ACHN (cell line): ENCODE data around the gene CADPS2.

ENCODE experiments used
- DNase-seq: peaks from one replicate; pipeline ENCODE4 v3.0.0-alpha.2; 2015
- in situ Hi-C: cut with HindIII; loops from 2 replicates; pipeline ENCODE4 v1.10.0; 2017; ENCODE audit warnings: low sequenced_read_pairs, low pct_ligation_motif_present, low pct_unique_long_range_greater_than_20kb

Gene CADPS2

GRCh38 chr7:122886357-122887081 is at the start of gene CADPS2:
Gene CADPS2, minus strand, starts transcription at chr7:122886460. Its CDS starts 123 bp downstream, at chr7:122886337.
- in situ Hi-C loops = no loop called here
- peak; percentile 98 for DNase-seq

- DNase-seq = no peak
- in situ Hi-C loops = no loop called here
Measured at GRCh38 chr7:122935620-122936019, 49.4 kb upstream of the CADPS2 start.

- no peak for DNase-seq
- in situ Hi-C loops = no loop called here
Measured at GRCh38 chr7:122919643-122920181, 33.5 kb upstream of the CADPS2 start.

- in situ Hi-C loops = no loop called here
- no peak for DNase-seq
Measured at GRCh38 chr7:122914812-122915211, 28.6 kb upstream of the CADPS2 start.

GRCh38 chr7:122913608-122914007 is 27.3 kb upstream of the CADPS2 start:
- in situ Hi-C loops = no loop called here
- no peak for DNase-seq

- peak; percentile 46 for DNase-seq
- in situ Hi-C loops = no loop called here
Measured at GRCh38 chr7:122902751-122903495, 16.7 kb upstream of the CADPS2 start.

- DNase-seq = no peak
- in situ Hi-C loops = no loop called here
Measured at GRCh38 chr7:122901250-122901649, 15.0 kb upstream of the CADPS2 start.

GRCh38 chr7:122896509-122896908 is 10.2 kb upstream of the CADPS2 start:
- in situ Hi-C loops = no loop called here
- peak; percentile 13 for DNase-seq

- no peak for DNase-seq
- in situ Hi-C loops = no loop called here
Measured at GRCh38 chr7:122893486-122893885, 7.2 kb upstream of the CADPS2 start.

GRCh38 chr7:122889116-122889515 is 2.9 kb upstream of the CADPS2 start:
- no peak for DNase-seq
- in situ Hi-C loops = no loop called here

- in situ Hi-C loops = no loop called here
- DNase-seq = no peak
Measured at GRCh38 chr7:122887848-122888247, 1.6 kb upstream of the CADPS2 start.

- DNase-seq = peak; percentile 91
- in situ Hi-C loops = no loop called here
Measured at GRCh38 chr7:122887198-122887597, 938 bp upstream of the CADPS2 start.

- in situ Hi-C loops = no loop called here
- peak; percentile 80 for DNase-seq
Measured at GRCh38 chr7:122885583-122886356, 490 bp downstream of the CADPS2 start.

GRCh38 chr7:122884186-122884585 is 2.1 kb downstream of the CADPS2 start:
- DNase-seq = no peak

GRCh38 chr7:122883049-122883680 is 3.1 kb downstream of the CADPS2 start:
- in situ Hi-C loops = no loop called here
- DNase-seq = peak; percentile 22

More at GRCh38 chr7:122884186-122884585, 2.1 kb downstream of the CADPS2 start:
- in situ Hi-C loops = no loop called here

GRCh38 chr7:122881324-122881723 is 4.9 kb downstream of the CADPS2 start:
- in situ Hi-C loops = no loop called here
- DNase-seq = peak; percentile 31

- no peak for DNase-seq
- in situ Hi-C loops = no loop called here
Measured at GRCh38 chr7:122869260-122869659, 17.0 kb downstream of the CADPS2 start.

- in situ Hi-C loops = no loop called here
- DNase-seq = no peak
Measured at GRCh38 chr7:122867471-122867980, 18.7 kb downstream of the CADPS2 start.
